OCI-LY7 (cell line): ENCODE measurements around the gene EYS.

Experiments used
- CTCF ChIP-seq: fragments of 200-600 bp; sonication (generic); conservative IDR thresholded peaks from 2 replicates; pipeline ENCODE4 v1.5.1; 2014; ENCODE audit warnings: mild to moderate bottlenecking, antibody characterized with exemption, low read length, moderate library complexity, mixed read lengths
- EZH2phosphoT487 ChIP-seq: fragments of 200-600 bp; sonication (generic); IDR thresholded peaks from 2 replicates; pipeline ENCODE4 v1.6.1; 2018; ENCODE audit warnings: low read depth, borderline replicate concordance, mild to moderate bottlenecking, mixed run types, antibody characterized with exemption, low read length, moderate library complexity, mixed read lengths

GRCh38 chr6:65295812-65296211, 411.2 kb downstream of the EYS start:
- no peak for TF ChIP-seq CTCF
- TF ChIP-seq EZH2phosphoT487 = no peak
